Activated T-helper 1 cell treated with anti-CD3 and anti-CD28 coated beads, Interleukin-2, amount 50 U/mL, for 16 hours (primary cell): ENCODE data around the gene PIKFYVE.
A peak's percentile ranks its signal among the peaks of the same experiment; 100 is the strongest.
"Not testable (repeated sequence)": the region's sequence is repeated elsewhere in the genome, so short reads cannot be mapped to it uniquely, and the experiment has no call there.

Experiments used
- DNase-seq, 2 donors: peaks; one replicate each; pipeline ENCODE4 v3.0.0-alpha.2; 2020; ENCODE audit warnings: low read depth in 1 of 2, low spot score in 1 of 2

PIKFYVE gene

GRCh38 chr2:208265801-208266552, at the start of gene PIKFYVE:
Gene PIKFYVE (plus strand): TSS chr2:208266255. CDS start chr2:208271520, 5,265 bp downstream.
- peak; percentile 74 to 78 for DNase-seq

- not testable (repeated sequence) for DNase-seq
Observed at GRCh38 chr2:208221873-208222272, 44.2 kb upstream of the PIKFYVE start.

GRCh38 chr2:208222351-208222750, 43.7 kb upstream of the PIKFYVE start:
- no peak for DNase-seq

GRCh38 chr2:208224802-208225201, 41.3 kb upstream of the PIKFYVE start:
- no peak for DNase-seq

GRCh38 chr2:208227581-208228232, 38.3 kb upstream of the PIKFYVE start:
- DNase-seq = no peak

- DNase-seq = no peak
Observed at GRCh38 chr2:208228476-208228875, 37.6 kb upstream of the PIKFYVE start.

- DNase-seq = no peak
Observed at GRCh38 chr2:208234786-208235185, 31.3 kb upstream of the PIKFYVE start.

- DNase-seq = no peak
Observed at GRCh38 chr2:208235860-208236259, 30.2 kb upstream of the PIKFYVE start.

GRCh38 chr2:208239770-208240493, 26.1 kb upstream of the PIKFYVE start:
- no peak for DNase-seq

- no peak for DNase-seq
Observed at GRCh38 chr2:208240619-208241209, 25.3 kb upstream of the PIKFYVE start.

GRCh38 chr2:208244422-208244821, 21.6 kb upstream of the PIKFYVE start:
- no peak for DNase-seq

- no peak for DNase-seq
Observed at GRCh38 chr2:208245746-208246145, 20.3 kb upstream of the PIKFYVE start.

GRCh38 chr2:208248601-208249000, 17.5 kb upstream of the PIKFYVE start:
- DNase-seq = no peak

- DNase-seq = no peak
Observed at GRCh38 chr2:208249296-208249695, 16.8 kb upstream of the PIKFYVE start.

GRCh38 chr2:208250388-208250787, 15.7 kb upstream of the PIKFYVE start:
- DNase-seq = no peak

- no peak for DNase-seq
Observed at GRCh38 chr2:208251098-208251497, 15.0 kb upstream of the PIKFYVE start.

- DNase-seq = no peak
Observed at GRCh38 chr2:208252716-208253492, 13.2 kb upstream of the PIKFYVE start.

GRCh38 chr2:208253600-208254117, 12.4 kb upstream of the PIKFYVE start:
- no peak for DNase-seq

GRCh38 chr2:208254118-208254870, 11.8 kb upstream of the PIKFYVE start:
- peak; percentile 57 to 72 for DNase-seq
